ENCODE measurements around the gene SPIN1.

DNA sequence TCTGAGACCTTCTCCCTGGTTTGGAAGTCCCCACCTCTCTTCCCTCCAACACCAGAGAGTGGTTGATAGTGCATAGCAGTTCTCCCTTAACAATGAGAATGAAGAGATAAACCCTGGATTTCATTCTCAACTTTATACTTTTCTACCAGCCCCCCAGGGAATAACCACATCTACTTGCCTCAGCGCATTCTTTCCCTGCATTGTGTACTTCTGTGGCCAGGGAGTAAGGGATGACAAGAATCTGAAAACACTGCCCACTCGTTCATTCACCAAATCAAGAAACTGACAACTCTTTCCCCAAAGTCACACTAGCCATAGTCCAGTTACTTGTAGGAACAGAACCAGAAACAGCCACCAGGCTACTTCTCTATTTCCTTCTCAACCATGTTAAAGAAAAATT is 46.0 kb upstream of the SPIN1 start:
- TF ChIP-seq ZNF280C (tag by site-specific recombination; IDR thresholded peaks at IDR 0.05), result no peak
- TF ChIP-seq ZNF341 (tag by site-specific recombination; IDR thresholded peaks at IDR 0.05; ENCODE audit: low read depth), result no peak
- TF ChIP-seq ZNF777 (tag by site-specific recombination; IDR thresholded peaks at IDR 0.05; ENCODE audit: borderline replicate concordance), result no peak
- TF ChIP-seq PRDM4 (tag by site-specific recombination; IDR thresholded peaks at IDR 0.05), result no peak
- TF ChIP-seq REST (tag by site-specific recombination; IDR thresholded peaks at IDR 0.05), result no peak
- TF ChIP-seq, protein P1, sequence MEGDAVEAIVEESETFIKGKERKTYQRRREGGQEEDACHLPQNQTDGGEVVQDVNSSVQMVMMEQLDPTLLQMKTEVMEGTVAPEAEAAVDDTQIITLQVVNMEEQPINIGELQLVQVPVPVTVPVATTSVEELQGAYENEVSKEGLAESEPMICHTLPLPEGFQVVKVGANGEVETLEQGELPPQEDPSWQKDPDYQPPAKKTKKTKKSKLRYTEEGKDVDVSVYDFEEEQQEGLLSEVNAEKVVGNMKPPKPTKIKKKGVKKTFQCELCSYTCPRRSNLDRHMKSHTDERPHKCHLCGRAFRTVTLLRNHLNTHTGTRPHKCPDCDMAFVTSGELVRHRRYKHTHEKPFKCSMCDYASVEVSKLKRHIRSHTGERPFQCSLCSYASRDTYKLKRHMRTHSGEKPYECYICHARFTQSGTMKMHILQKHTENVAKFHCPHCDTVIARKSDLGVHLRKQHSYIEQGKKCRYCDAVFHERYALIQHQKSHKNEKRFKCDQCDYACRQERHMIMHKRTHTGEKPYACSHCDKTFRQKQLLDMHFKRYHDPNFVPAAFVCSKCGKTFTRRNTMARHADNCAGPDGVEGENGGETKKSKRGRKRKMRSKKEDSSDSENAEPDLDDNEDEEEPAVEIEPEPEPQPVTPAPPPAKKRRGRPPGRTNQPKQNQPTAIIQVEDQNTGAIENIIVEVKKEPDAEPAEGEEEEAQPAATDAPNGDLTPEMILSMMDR (tag by site-specific recombination; IDR thresholded peaks at IDR 0.05), result no peak
- no peak for TF ChIP-seq ZNF596 (tag by site-specific recombination; IDR thresholded peaks at IDR 0.05)
- TF ChIP-seq, protein P2, sequence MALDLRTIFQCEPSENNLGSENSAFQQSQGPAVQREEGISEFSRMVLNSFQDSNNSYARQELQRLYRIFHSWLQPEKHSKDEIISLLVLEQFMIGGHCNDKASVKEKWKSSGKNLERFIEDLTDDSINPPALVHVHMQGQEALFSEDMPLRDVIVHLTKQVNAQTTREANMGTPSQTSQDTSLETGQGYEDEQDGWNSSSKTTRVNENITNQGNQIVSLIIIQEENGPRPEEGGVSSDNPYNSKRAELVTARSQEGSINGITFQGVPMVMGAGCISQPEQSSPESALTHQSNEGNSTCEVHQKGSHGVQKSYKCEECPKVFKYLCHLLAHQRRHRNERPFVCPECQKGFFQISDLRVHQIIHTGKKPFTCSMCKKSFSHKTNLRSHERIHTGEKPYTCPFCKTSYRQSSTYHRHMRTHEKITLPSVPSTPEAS (tag by site-specific recombination; IDR thresholded peaks at IDR 0.05), result no peak
- no peak for TF ChIP-seq KLF1 (tag by site-specific recombination; IDR thresholded peaks at IDR 0.05)
- no peak for TF ChIP-seq ZNF571 (tag by site-specific recombination; IDR thresholded peaks at IDR 0.05)
- no peak for TF ChIP-seq ZBTB1 (tag by site-specific recombination; IDR thresholded peaks at IDR 0.05)
